Neural progenitor cell (in vitro differentiated cells): ENCODE results near the gene ZFYVE21.

ENCODE experiments used
- CTCF ChIP-seq: fragments of 200-600 bp; sonication (generic); IDR thresholded peaks from 2 replicates; pipeline ENCODE4 v1.5.1; 2017; ENCODE audit warnings: antibody characterized with exemption, mild to moderate bottlenecking
- EZH2 ChIP-seq: fragments of 200-600 bp; sonication (generic); IDR thresholded peaks from 2 replicates; pipeline ENCODE4 v1.6.1; 2017; ENCODE audit warnings: antibody characterized with exemption, mild to moderate bottlenecking, moderate library complexity

- no peak for TF ChIP-seq CTCF
- no peak for TF ChIP-seq EZH2
These were observed 30.7 kb upstream of the ZFYVE21 start for GRCh38 chr14:103684871-103685270.
